ENCODE data around the gene TANK.
"Not testable (repeated sequence)": the region's sequence is repeated elsewhere in the genome, so short reads cannot be mapped to it uniquely, and the experiment has no call there.

Gene TANK

GRCh38 chr2:161279230-161279815 lies 119.1 kb downstream of the TANK start:
- not testable (repeated sequence) for DNase-seq

GRCh38 chr2:161280906-161281323 lies 120.7 kb downstream of the TANK start:
- DNase-seq, result not testable (repeated sequence)

- not testable (repeated sequence) for DNase-seq
Measured at GRCh38 chr2:161281615-161282310, 121.5 kb downstream of the TANK start.

GRCh38 chr2:161282311-161282644 lies 122.0 kb downstream of the TANK start:
- not testable (repeated sequence) for DNase-seq

- no peak for DNase-seq
Measured at GRCh38 chr2:161283926-161284325, 123.7 kb downstream of the TANK start.
